Trophoblast cell (in vitro differentiated cells and primary cell): ENCODE results near the gene CPSF4L.

ENCODE experiments used
- DNase-seq, 2 donors: peaks; one replicate each; pipeline ENCODE4 v3.0.0-alpha.2; 2016
- H2AFZ ChIP-seq: 2 replicates; pipeline ENCODE4 v1.6.1; 2013; ENCODE audit warnings: low read length, moderate library complexity, mild to moderate bottlenecking; ENCODE audit not compliant: insufficient read depth, poor library complexity
- H2AK5ac ChIP-seq: 2 replicates; pipeline ENCODE4 v1.6.1; 2013; ENCODE audit warnings: mild to moderate bottlenecking, low read length
- H2BK120ac ChIP-seq: 2 replicates; pipeline ENCODE4 v1.6.1; 2013; ENCODE audit warnings: low read length, mild to moderate bottlenecking, moderate library complexity; ENCODE audit not compliant: insufficient read depth, poor library complexity
- H2BK12ac ChIP-seq: 2 replicates; pipeline ENCODE4 v1.6.1; 2013; ENCODE audit warnings: mild to moderate bottlenecking, low read length, moderate library complexity
- H2BK5ac ChIP-seq: 2 replicates; pipeline ENCODE4 v1.6.1; 2013; ENCODE audit warnings: low read length, low read depth, moderate library complexity, mild to moderate bottlenecking; ENCODE audit not compliant: poor library complexity
- H3K14ac ChIP-seq: 2 replicates; pipeline ENCODE4 v1.6.1; 2013; ENCODE audit warnings: mild to moderate bottlenecking, low read length
- H3K18ac ChIP-seq: 2 replicates; pipeline ENCODE4 v1.6.1; 2013; ENCODE audit warnings: mild to moderate bottlenecking, low read length
- H3K23ac ChIP-seq: 2 replicates; pipeline ENCODE4 v1.6.1; 2013; ENCODE audit warnings: low read length
- H3K27ac ChIP-seq: 2 replicates; pipeline ENCODE4 v1.5.1; 2013; ENCODE audit warnings: low read depth, mild to moderate bottlenecking, inconsistent platforms, low read length, moderate library complexity
- H3K27me3 ChIP-seq: 2 replicates; pipeline ENCODE4 v1.6.1; 2013; ENCODE audit warnings: inconsistent platforms, mild to moderate bottlenecking, low read length, moderate library complexity; ENCODE audit not compliant: insufficient read depth
- H3K36me3 ChIP-seq, 2 experiments: 1 replicate in 1 of 2; 2 replicates in 1 of 2; pipeline ENCODE4 v1.6.1; 2013; ENCODE audit warnings: low read length in 2 of 2, mild to moderate bottlenecking in 2 of 2, moderate library complexity in 1 of 2; ENCODE audit not compliant: insufficient read depth in 2 of 2, control insufficient read depth in 1 of 2
- H3K4ac ChIP-seq: 2 replicates; pipeline ENCODE4 v1.6.1; 2013; ENCODE audit warnings: low read depth, mild to moderate bottlenecking, low read length, moderate library complexity
- H3K4me1 ChIP-seq, 2 experiments: 1 replicate in 1 of 2; 2 replicates in 1 of 2; pipeline ENCODE4 v1.6.1; 2013; ENCODE audit warnings: low read length in 2 of 2, mild to moderate bottlenecking in 2 of 2, moderate library complexity in 1 of 2; ENCODE audit not compliant: insufficient read depth in 2 of 2, control insufficient read depth in 1 of 2
- H3K4me2 ChIP-seq: 2 replicates; pipeline ENCODE4 v1.6.1; 2013; ENCODE audit warnings: inconsistent platforms, mild to moderate bottlenecking, low read length, moderate library complexity
- H3K4me3 ChIP-seq: 2 replicates; pipeline ENCODE4 v1.5.1; 2013; ENCODE audit warnings: mild to moderate bottlenecking, low read depth, low read length, inconsistent platforms
- H3K79me1 ChIP-seq: one replicate; pipeline ENCODE4 v1.6.1; 2013; ENCODE audit warnings: low read length
- H3K79me2 ChIP-seq: 2 replicates; pipeline ENCODE4 v1.6.1; 2013; ENCODE audit warnings: low read length, mild to moderate bottlenecking; ENCODE audit not compliant: control insufficient read depth, insufficient read depth, poor library complexity
- H3K9ac ChIP-seq: 2 replicates; pipeline ENCODE4 v1.6.1; 2013; ENCODE audit warnings: mild to moderate bottlenecking, low read length
- H3K9me3 ChIP-seq: 2 replicates; pipeline ENCODE4 v1.6.1; 2013; ENCODE audit warnings: low read depth, mild to moderate bottlenecking, control low read depth, inconsistent platforms, low read length; ENCODE audit not compliant: insufficient read depth
- H4K12ac ChIP-seq: 2 replicates; pipeline ENCODE4 v1.6.1; 2013; ENCODE audit warnings: low read depth, mild to moderate bottlenecking, low read length, moderate library complexity
- H4K8ac ChIP-seq: 2 replicates; pipeline ENCODE4 v1.6.1; 2013; ENCODE audit warnings: low read depth, mild to moderate bottlenecking, low read length, moderate library complexity
- H4K91ac ChIP-seq: one replicate; pipeline ENCODE4 v1.6.1; 2013; ENCODE audit warnings: low read depth, mild to moderate bottlenecking, low read length, moderate library complexity
- WGBS: extraction: QIAGEN DNeasy Blood & Tissue Kit; methylation state at CpG from one replicate; pipeline ENCODE4 v1.1.7; 2013; ENCODE audit warnings: missing lambda C conversion rate; ENCODE audit not compliant: insufficient read length, insufficient coverage; ENCODE audit errors: extremely low coverage; 5-methylcytosine and 5-hydroxymethylcytosine counted together

Gene CPSF4L

DNA sequence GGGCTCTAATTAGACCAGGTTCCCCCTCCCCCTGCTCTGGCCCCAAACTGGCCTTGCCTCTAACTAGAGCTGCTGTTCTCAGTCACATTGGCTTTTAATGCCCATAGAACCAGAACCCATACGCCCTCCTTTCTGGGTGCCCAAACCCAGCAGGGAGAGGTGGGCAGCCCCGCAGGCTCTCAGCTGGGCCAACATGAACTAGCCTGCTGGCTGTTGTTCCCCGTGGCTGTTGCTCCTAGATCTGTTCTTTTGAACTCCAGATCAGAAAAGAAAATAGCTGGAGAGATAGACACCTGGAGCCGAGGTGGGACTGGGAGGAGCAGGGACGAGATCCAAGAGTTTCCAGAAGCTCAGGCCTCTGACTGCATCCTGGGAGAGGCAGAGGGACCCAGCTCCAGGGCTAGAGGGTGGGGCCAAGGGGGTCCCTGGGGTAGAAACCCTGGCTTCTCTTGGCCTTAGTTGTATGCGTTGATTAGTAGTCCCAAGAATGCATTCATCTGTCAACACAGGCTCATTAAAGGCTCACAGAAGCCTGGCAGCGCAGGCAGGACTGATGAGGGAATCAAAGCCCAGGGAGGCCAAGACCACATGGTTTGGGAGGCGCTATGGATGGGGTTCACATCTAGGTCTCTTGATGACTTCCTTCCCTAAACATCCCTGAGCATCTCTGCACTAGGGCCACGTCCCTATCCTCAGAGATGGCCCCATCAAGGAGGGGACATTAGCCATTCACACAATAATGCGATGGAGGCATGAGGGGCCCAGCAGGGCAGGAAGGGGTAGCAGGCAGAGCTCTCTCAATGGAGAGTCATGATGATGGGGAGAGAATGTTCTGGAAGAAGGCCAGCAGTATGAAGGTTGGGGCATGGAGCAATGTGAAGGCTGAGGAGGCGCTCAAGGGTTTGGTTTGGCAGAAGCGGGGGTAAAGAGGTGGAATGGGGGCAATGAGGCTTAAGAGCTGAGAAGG is 1.3 kb upstream of the CPSF4L start:
- Histone ChIP-seq H3K4ac (no peak overlapping the region), H2BK5ac (no peak overlapping the region), H3K18ac (no peak overlapping the region), H3K23ac (no peak overlapping the region), H3K9me3 (peaks cover 2% of the 10 kb centered on the region), H3K27ac (no peak overlapping the region), H3K9ac (no peak overlapping the region), H3K36me3 (no peaks in the 10 kb centered on the region), H3K4me3 (no peak overlapping the region), H2BK12ac (no peak overlapping the region), H3K4me1 (peaks cover 0 to 3% of the 10 kb centered on the region in 2 experiments), H4K8ac (no peak overlapping the region), H3K79me1 (no peaks in the 10 kb centered on the region), H3K4me2 (no peak overlapping the region), H3K14ac (no peak overlapping the region), H2BK120ac (no peak overlapping the region), H3K27me3 (no peaks in the 10 kb centered on the region), H2AK5ac (no peak overlapping the region), H3K79me2 (no peaks in the 10 kb centered on the region), H4K12ac (no peak overlapping the region), H4K91ac (no peak overlapping the region), H2AFZ (no peak overlapping the region)
- no CpG with 5 or more reads among the region's 12 CpGs for WGBS
- no peak for DNase-seq

DNA sequence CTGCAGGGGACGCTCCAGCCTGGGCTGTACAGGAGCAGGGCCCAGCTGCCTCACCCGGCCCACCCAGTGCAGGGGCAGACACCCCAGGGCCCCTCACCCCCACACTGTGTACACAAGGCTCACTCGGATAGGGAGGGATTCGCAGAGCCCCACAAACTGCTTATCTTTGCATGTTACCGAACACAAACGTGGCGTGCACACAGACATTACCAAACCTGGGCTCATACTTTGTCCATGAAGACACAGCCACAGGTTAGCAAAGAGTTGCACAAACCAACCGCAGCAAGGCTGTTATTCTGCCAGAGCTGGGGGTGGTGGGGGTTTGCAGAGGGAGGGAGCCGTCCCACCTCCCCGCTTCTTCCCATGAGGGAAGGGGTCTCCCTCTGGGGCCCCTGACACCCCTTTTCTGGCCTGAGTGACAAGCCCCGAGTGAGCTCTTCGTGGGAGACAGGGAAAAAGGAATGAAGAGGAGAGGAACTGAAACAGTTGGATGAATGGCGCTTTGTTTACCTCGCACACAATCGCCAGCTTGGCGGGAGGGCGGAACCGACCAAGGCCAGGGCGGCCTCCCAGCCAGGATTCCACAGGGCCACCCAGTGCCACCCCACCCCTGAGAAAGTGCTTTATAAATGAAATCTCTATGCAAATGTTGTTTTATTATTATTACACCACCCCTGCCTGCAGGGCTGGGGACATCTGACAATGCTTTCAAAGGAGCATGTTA is 434 bp upstream of the CPSF4L start:
- no CpG with 5 or more reads among the region's 19 CpGs for WGBS
- Histone ChIP-seq H3K14ac (no peak overlapping the region), H3K27ac (no peak overlapping the region)

DNA sequence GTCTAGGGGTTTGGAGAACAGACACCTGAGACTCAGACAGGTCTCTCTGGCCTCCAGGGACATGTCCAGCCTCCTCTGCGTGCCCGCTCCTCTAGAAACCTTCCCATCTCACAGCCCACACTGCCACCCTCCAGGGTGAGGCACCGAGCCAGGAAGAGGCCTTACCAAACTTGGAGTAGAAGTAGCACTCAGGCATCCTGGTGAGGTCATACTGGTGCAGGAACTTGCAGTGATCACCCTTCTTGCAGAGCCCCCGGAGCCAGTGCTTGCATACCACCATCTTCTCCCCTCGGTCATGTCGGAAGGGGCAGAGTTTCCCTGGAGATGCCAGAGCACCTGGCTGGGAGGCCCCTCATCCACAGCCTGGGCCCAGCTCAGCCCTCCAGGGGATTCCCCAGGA is 4.2 kb downstream of the CPSF4L start:
- WGBS = no CpG with 5 or more reads among the region's 6 CpGs
- H3K4me2 ChIP-seq = no peak overlapping the region
- no peak overlapping the region for H4K8ac ChIP-seq
- H3K79me2 ChIP-seq = no peaks in the 10 kb centered on the region
- no peak overlapping the region for H2AFZ ChIP-seq
- no peaks in the 10 kb centered on the region for H3K79me1 ChIP-seq
- no peak overlapping the region for H3K14ac ChIP-seq
- H3K27ac ChIP-seq = no peak overlapping the region
- H3K23ac ChIP-seq = no peak overlapping the region
- H3K36me3 ChIP-seq = no peaks in the 10 kb centered on the region
- H2BK120ac ChIP-seq = no peak overlapping the region
- H3K9me3 ChIP-seq = no peaks in the 10 kb centered on the region
- no peak overlapping the region for H4K12ac ChIP-seq
- H4K91ac ChIP-seq = no peak overlapping the region
- no peak overlapping the region for H2BK12ac ChIP-seq
- H3K18ac ChIP-seq = no peak overlapping the region
- no peak overlapping the region for H2BK5ac ChIP-seq
- no peak overlapping the region for H3K4ac ChIP-seq
- no peak overlapping the region for H2AK5ac ChIP-seq
- DNase-seq = no peak
- no peaks in the 10 kb centered on the region for H3K27me3 ChIP-seq
- H3K4me1 ChIP-seq = peaks cover 0 to 3% of the 10 kb centered on the region in 2 experiments
- no peak overlapping the region for H3K9ac ChIP-seq
- H3K4me3 ChIP-seq = no peak overlapping the region

More for the DNA sequence above, 434 bp upstream of the CPSF4L start:
- no peak overlapping the region for H3K23ac ChIP-seq
- peaks cover 2% of the 10 kb centered on the region for H3K9me3 ChIP-seq
- peaks cover 0 to 3% of the 10 kb centered on the region in 2 experiments for H3K4me1 ChIP-seq
- DNase-seq = no peak
- H3K4me3 ChIP-seq = no peak overlapping the region
- no peak overlapping the region for H4K8ac ChIP-seq
- no peak overlapping the region for H3K4ac ChIP-seq
- H2BK120ac ChIP-seq = no peak overlapping the region
- no peak overlapping the region for H2BK5ac ChIP-seq
- no peak overlapping the region for H4K91ac ChIP-seq
- no peaks in the 10 kb centered on the region for H3K79me2 ChIP-seq
- H3K27me3 ChIP-seq = no peaks in the 10 kb centered on the region
- no peaks in the 10 kb centered on the region for H3K79me1 ChIP-seq
- H2AK5ac ChIP-seq = no peak overlapping the region
- H3K9ac ChIP-seq = no peak overlapping the region
- H2BK12ac ChIP-seq = peak overlapping the region; percentile 51
- no peak overlapping the region for H3K18ac ChIP-seq
- no peak overlapping the region for H3K4me2 ChIP-seq
- no peak overlapping the region for H4K12ac ChIP-seq
- H3K36me3 ChIP-seq = no peaks in the 10 kb centered on the region
- no peak overlapping the region for H2AFZ ChIP-seq

DNA sequence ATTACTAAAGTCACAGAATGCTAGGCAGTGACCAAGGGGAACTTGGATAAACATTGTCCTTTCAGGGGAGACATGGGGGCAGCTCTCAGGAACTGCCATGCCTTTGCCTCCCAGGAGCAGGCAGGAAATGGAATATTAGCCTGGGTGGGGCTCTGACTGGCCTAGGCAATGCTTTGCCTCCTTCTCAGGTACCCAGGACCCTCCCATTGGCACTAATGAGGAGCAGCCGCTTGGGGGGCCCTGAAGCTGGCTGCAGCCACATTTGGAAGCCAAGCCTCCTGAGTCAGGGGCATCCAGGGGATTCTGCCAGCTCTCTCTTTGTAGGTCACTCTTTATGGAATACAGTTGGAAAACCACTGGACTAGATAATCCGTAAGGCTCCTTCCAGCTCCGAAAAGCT is 5.5 kb downstream of the CPSF4L start:
- Histone ChIP-seq H3K18ac (no peak overlapping the region), H2BK5ac (no peak overlapping the region), H3K79me2 (no peaks in the 10 kb centered on the region), H3K4me2 (no peak overlapping the region), H3K27ac (no peak overlapping the region), H3K27me3 (no peaks in the 10 kb centered on the region), H3K9ac (no peak overlapping the region), H2BK12ac (no peak overlapping the region), H3K36me3 (no peaks in the 10 kb centered on the region), H2BK120ac (no peak overlapping the region), H4K12ac (no peak overlapping the region), H4K8ac (no peak overlapping the region), H3K4ac (no peak overlapping the region), H3K9me3 (no peaks in the 10 kb centered on the region), H3K4me1 (no peaks in the 10 kb centered on the region), H3K14ac (no peak overlapping the region), H3K79me1 (no peaks in the 10 kb centered on the region), H2AFZ (no peak overlapping the region), H2AK5ac (no peak overlapping the region), H3K23ac (no peak overlapping the region), H3K4me3 (no peak overlapping the region), H4K91ac (no peak overlapping the region)
- no CpG with 5 or more reads among the region's 3 CpGs for whole genome bisulfite sequencing
- DNase-seq = no peak
